ENCODE data around the gene PEAR1.
A peak's percentile ranks its signal among the peaks of the same experiment; 100 is the strongest.
"Not testable (repeated sequence)": the region's sequence is repeated elsewhere in the genome, so short reads cannot be mapped to it uniquely, and the experiment has no call there.

PEAR1 gene

DNA sequence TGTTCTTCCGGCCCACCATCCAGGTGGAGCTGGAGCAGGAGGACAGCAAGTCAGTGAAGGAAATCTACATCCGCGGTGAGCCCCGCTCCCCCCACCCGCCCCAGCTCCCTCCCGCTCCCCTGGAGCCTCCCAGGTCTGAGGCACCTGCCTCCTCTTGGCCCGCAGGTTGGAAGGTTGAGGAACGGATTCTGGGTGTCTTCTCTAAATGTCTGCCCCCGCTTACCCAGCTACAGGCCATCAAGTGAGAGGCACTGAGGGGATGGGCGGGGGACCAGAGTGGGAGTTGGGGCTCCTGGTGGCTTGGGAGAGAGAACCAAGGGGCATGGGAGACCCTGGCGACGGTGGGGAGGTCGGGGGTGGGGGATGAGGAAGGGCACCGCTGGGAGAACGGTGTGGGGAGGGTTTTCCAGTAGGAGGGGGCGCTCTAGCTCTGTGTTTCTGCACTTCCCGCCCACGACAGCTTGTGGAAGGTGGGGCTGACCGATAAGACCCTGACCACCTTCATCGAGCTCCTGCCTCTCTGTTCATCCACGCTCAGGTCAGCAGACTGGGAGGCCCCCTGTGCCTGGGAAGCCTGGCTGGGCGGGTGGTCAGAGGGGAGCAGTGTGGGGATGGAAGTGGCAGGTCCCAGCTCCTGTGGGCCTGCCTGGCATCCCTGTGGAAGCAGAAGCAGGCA, 31.1 kb downstream of the PEAR1 start:
- DNase-seq = no peak

DNA sequence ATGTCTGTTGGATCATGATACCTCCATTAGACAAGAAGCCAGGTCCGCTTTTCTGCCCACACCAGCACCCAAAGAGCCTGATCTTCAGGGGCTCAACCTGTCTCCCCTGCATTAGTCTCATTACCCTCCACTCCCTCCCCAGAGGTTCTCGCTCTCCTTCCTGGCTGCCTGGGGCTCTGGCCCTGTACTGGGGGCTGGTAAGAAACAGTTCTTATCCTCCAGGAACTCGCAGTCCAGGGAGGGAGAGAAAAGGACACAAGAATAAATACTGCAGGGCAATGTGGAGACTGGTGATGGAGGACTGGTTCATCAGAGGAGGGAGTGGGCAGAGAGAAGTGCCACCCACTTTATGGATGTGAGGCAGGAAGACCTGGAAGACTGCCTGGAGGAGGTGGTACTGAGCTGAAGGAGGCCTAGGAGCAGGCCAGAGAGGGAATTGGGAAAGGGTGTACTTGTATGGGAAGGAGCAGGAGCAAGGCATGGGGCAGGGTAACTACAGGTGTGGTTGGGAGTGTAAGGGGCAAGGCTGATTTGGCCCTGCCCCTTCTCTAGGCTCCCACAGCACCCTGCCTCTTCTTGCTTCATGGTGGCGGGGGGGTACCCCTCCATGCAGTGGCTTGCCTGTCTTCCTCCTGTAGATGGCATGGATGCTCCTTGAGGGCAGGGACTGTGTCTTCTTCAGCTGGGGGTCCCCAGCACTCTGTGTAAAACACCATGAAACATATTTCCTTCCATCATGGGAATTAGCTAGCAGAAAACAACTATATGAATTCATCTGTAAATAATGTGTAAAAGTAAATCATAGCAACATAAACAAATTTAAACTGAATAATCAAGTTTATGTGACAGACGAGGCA, 31.9 kb downstream of the PEAR1 start:
- no peak for DNase-seq

DNA sequence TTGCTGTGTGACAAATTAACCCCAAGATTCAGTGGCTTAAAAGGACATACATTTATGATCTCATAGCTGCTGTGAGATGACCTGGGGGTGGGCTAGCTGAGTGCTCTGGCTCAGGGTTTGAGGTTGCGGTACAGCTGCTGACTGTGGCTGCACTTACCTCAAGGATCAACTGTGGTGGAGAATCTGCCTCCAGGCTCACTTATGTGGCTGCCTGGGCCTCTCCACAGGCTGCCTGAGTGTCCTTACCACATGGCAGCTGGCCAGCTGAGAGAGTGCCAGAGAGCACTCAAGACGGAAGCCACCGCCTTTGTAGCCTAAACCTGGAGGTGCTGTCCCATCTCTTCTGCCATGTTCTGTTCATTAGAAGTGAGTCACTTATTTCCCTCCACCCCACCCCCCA, 32.7 kb downstream of the PEAR1 start:
- DNase-seq = no peak

DNA sequence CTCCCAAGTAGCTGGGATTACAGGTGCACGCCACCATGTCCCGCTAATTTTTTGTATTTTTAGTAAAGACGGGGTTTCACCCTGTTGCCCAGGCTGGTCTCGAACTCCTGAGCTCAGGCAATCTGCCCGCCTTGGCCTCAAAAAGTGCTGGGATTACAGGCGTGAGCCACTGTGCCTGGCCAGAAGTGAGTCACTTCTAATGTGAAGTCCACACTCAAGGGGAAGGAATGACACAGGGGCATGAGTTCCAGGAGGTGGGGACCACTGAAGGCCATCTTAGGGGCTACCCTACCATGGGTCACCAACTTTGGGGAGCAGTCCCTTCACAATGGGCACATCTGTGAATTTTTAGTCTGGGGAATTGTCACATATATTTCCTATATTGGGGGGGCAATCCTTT, 33.2 kb downstream of the PEAR1 start:
- DNase-seq = not testable (repeated sequence)

DNA sequence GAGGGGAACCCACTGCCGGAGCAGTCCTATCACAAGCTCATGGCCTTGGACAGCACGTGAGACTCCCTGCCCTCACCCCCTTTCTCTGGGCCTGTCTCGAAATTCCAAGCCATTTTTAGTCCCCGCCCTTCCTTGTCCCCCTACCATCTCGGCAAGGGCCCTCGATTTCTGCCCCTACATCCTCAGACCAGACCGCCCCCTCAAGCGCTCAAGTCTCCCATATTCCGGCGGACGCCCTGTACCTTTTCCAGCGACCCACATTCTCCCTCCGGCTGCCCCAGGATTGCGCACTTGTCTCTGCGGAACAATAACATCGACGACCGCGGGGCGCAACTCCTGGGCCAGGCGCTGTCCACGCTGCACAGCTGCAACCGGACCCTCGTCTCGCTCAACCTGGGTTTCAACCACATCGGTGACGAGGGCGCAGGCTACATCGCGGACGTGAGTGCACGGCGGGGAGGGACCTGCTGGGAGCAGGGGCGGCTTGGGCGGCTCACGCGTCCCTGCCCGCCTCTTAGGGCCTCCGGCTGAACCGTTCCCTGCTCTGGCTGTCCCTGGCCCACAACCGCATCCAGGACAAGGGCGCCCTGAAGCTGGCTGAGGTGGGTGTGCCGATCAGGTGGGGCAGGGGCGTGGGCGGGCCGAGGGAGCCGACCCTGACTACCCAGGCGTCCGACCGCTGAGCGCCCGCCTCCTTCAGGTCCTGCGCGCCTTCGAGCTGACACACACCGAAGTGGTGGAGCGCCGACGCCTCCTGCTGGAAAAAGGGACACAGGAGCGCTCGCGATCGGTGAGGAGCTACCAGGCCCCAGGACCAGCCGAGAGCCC, 33.9 kb downstream of the PEAR1 start:
- peak; percentile 89 for DNase-seq

DNA sequence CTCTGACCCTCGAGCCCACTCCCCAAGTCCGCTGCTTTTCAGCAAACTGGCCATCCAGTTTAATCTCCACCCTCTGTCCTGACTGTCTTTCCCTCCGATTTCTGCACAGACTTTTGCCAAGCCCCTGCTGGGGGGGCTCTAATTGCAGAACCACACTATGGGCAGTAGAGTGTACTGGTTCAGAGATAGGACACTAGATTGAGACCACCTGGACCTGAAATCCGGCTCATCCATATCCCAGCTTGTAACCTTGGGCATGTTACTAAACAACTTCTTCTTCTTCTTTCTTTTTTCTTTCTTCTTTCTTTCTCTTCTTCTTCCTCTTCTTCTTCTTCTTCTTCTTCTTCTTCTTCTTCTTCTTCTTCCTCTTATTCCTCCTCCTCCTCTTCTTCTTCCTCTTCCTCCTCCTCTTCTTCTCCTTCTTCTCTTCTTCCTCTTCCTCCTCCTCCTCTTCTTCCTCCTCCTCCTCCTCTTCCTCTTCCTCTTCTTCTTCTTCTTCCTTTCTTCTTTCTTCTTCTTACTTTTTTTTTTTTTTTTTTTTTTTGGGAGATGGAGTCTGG, 34.6 kb downstream of the PEAR1 start:
- no peak for DNase-seq

DNA sequence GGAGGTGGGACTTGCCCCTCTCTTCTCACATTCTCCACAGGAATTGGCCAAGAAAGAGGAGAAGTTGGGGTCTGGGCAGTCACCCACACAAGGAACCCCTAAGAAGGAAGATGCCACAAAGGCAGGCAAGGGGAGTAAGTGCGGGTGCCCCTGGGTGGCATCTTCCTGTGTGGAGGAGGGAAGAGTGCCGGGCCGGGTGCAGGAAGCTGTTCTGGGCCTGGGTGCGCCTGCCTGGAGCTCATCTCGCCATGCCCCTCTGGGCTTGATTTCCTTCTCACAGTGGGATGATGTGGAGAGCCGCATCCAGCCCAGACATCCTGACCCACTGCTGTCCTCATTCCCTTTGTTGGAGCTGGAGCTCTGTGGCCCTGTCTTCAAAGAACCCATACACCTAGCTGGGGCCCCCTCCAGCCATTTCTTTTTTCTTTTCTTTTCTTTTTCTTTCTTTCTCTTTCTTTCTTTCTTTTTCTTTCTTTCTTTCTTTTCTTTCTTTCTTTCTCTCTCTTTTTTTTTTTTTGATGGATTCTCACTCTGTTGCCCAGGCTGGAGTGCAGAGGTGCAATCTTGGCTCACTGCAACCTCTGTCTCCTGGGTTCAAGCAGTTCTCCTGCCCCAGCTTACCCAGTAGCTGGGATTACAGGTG, 36.2 kb downstream of the PEAR1 start:
- DNase-seq = no peak

DNA sequence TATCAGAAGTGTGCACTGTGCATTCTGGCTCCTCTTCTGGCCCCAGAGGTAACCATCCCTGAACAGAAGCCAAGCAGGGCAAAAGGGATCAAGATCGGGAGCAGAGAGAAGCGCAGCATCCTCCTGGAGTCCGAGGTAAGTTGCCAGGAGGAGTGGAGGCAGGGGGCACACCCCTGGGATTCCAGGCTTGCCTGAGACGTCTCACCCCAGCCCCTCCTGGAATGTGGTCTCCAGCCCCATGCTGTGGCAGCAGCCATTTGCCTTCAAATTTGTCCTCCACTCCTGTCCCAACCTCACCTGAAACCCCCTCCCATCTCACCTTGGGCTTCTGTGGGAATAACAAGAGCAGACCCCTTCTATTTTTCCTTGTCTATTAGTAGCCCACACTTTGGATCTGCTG, 37.0 kb downstream of the PEAR1 start:
- no peak for DNase-seq

DNA sequence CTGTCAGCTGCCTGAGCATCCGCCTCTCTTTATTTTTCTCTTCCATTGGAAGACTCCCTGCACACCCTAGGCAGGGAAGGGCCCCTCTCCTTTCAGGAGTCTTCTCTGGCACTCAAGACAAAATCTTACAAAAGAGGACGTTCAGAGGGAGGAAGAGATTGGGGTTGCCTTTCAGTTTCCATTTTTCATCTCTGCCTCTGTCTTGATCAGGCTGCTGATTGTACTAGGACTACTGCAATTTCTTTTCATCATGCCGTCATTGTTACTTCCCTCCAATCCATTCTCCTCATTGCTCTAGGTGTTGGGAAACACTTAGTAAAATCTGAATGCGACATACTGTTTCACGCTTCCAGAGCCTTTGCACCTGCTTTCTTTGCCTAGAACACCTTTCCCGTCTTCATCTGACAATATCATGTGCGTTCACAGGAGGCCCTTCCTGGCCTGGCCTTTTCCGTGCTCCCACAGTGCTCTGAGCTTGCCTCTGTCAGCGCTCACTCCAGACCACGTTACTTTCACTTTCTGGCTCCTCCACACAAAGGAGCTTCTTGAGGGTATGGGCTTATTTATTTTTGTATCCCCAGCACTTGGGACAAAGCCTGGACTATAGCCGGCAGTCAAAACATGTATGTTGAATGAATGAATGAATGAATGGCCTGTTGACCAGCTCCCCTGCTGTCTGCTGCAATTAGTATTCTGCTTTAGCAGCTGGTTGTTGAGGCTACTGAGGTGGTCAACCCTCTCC, 37.9 kb downstream of the PEAR1 start:
- no peak for DNase-seq

DNA sequence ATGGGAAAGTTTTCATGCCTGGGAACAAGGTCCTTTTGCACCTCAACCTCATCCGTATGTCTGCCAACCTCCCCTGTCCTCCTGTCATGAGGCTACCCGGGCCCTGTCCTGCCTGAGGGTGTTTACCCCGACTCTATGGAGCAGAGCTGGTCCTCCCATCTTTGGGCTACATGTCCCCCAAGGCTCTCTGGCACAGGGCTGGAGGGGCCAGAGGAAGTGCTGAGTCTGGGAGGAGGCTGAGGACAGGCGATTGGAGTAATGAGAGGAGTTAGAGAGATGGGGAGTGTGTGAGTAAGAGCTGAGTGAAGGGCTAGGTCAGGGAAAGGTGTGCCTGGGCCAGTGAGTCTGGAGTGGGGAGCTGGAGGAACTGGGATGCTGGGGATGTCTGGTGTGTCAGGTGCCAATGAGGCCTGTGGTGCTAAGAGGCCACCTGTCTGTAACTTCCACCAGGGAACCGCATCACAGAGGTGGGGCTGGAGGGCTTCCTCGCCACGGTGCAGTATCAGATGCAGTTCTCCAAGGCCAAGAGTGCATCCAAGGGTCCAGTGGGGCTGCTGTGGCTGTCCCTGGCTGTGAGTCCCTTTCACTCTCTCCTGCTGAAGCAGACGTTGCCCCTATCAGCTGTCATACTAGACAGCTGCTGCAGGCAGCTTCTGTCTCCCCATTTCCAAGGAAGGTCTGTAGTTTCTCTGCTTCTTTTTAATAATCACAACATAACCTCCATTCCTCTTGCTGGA, 38.6 kb downstream of the PEAR1 start:
- DNase-seq = no peak

DNA sequence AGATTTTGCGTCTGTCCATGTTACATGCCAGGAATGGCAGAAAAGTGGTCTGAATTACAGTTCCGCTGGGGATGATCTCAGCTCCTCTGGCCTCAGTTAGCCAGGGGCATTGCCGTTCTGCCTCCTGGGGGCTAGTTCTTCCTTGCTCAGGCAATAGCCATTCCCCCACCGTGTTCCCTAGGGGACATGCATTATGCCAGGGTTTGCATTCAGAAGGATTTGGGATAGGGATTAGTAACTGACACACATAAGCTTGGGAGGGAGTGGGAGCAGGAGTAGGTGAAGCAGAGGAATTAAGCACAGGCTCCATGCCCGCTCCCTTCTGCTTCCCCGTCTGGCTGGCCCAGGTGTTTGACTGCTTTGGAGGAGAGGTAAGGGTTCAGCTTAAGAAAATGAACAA, 39.6 kb downstream of the PEAR1 start:
- no peak for DNase-seq

DNA sequence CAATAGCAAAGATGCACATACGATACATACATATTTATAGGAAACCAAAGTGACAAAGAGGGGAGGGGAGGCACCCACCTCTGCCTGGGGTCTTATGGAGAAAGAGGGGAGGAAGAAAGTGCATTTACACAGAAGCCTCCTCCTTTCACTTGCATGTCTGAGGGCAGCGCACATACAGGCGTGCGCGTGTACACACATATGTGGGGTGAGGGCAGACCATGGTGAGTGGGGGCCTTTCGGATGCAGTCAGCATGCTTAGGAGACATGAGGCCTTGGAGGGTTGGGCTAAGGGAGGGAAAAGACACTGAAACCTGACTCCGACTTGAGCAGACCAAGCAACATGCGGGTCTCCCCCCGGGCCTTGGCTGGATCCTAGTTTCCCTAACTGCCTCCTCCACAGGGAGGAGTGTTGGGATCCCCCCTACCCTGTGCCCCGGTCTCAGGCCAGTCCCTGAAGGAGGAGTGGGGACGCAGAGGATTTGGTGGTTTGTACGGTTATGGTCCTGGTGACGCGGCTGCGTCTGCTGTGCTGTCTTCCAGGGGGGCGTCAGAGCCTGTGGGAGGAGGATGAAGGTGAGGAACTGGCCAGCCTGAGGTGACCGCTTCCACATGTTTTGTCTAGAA, 42.1 kb downstream of the PEAR1 start:
- DNase-seq = no peak

DNA sequence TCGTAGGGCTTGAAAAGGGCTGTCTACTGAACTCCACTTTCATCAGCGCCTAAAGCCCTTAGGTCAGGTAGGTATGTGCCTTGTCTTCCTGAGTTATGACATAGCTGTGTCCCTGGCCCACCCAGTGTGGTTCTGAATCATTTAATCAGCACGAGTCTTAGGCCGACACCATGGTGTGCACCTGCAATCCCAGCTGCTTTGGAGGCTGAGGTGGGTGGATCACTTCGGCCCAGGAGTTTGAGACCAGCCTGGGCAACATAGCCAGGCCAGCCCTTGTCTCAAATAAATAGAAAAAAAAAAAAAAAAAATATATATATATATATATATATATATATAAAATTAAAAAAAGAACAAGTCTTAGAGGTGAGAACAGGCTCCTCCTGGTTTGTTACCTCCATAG, 42.7 kb downstream of the PEAR1 start:
- no peak for DNase-seq

DNA sequence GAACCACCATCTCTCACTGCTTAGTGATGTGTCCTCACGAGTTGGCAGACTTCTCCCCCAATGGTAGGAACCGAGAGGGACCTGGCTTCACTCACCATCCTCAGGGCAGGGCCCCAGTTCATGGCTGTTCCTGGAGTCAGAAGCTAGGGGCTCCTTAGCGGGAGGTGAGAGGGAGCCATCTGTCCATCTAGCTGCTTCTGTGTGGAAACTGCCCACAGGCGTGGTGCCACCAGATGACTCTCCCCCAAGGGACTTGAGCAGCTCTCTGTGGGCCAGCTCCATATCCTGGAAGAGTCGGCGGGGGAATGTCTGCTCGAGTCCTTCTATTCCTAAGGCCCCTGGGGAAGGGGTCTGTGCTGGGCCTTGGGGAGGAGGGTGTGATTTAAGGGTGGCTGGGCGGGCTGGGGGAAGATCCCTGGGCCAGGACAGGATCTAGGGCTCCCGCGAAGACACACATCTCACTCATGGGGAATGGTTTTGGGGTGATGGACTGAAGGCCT, 43.3 kb downstream of the PEAR1 start:
- no peak for DNase-seq

DNA sequence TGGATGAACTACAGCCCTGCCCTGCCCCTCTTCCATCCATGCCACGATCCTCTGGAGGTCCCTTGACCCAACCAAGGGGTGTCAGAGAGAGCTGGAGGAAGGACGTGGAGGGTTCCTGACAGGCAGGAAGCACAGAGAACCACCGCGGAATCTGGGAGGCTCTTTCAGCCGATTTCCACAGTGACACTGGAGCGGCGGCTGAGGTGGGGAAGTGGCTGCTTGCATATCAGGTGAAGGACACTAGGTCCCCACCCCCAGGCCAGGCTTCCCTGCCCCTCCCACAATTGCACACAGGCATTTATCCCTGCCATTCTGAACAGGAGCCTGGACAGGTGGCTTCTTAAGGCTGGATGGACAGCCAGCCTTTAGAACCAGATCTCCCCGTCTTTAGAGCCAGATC, 44.4 kb downstream of the PEAR1 start:
- no peak for DNase-seq

DNA sequence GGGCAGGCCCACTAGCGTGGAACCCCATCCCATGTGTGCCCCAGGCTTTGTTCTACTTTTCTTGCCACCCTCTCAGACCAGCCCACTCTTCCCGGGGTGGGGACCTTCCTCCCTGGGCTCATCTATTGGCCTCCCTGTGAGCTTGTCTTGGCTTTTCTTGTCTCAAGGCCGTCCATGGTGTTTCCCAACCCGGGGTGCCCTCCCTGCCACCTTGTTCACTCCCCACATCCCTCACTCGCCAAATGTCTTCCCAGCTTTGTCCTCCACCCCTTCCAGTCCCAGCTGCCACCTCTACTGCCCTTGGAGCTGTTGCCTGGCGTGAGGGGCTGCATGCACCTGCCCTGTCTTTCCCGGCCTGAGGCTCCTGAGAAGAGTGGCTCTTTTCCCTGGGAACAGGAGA, 45.3 kb downstream of the PEAR1 start:
- no peak for DNase-seq

DNA sequence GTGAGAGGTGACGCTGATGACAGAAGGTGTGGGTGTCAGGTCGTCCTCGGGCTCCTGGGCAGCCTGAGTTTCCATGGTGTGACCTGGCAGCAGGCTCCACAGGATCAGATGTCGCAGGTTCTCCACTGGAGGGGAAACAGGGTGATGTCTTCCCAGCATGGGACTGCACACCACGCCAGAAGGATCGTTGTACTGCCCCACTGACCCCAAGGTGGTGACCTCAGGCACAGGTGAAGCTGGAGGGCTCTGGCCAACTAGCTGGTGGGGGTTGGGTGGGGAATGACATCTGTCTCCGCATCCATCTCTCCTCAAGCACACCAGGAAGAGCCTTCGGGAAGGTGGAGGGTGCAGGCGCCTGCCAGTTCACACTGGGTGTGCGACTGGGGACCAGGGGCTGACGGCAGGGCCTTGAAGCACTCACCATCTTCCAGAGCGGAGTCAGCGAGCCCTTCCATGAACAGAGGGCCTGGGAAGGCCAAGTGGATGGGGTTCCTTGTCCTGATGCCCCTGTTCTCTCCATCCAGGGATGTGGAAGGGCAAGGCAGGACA, 46.3 kb downstream of the PEAR1 start:
- no peak for DNase-seq

DNA sequence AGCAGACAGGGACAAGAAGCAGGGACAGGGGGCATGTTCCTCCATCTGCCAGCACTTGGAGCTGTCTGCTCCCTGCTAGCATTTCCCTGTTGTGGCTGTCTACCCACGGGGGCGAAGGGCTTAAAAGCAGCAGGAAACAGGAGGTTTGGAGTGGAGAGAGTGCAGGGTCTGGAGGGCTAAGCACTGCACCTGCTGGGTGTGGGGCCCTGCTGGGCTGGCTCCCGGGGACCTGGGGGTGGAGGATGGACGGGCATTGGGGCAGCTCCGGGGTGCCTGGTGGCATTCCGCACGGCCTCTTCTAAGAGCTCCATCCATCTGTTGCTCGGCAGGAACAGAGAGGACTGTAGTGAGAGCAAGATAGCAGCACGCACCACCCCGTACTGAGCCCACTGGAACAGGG, 48.2 kb downstream of the PEAR1 start:
- DNase-seq = no peak

DNA sequence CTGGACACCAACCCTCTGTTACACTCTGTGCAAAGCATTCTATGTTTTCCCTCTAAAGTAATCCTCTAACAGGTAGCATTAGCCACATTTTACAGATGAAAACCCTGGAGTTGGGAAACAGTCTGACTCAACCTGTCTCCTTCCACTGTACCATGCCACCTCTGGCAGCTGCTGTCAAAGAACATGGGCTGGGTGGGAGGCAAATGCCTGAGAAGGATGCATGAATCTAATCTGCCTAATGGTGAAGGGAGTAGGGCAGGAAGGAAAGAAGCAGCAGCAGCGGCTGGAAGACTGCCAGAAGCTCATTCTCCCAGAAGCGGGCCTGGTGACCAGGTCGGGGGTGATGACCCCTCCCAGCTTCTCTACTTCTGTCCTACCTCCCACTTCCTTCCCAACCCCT, 48.7 kb downstream of the PEAR1 start:
- no peak for DNase-seq

DNA sequence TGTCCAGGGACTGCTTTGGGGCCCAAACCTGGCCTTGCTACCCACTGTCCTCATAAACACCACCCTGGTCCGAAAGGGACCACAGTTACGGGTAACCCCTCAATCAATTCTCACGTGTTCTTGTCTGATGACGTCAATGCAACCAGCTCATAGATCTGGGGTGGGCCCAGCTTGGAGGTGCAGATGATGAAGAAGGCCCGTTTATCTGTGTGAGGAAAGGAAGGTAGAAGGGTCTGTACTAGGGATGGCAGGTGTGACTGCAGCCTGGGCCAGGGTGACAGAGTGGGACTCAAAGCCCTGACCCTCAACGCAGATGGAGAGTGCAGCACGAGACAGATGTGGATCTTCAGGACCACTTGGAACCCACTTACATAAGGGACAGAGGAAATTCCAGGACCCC, 49.1 kb downstream of the PEAR1 start:
- no peak for DNase-seq
